Measurements from ENCODE around the gene RLN2.

DNA sequence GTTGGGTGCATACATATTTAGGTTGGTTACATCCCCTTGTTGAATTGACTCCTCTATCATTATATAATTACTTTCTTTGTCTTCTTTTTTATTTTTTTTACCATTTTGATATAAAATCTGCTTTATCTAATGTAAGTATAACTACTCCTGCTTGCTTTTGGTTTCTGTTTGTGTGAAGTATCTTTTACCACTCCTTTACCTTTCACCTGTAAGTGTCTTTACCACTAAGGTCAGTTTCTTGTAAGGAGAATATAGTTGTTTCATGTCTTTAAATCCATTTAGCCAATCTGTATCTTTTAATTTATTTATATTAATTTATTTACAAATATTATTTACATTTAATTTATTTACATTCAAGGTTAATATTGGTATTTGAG, 40.3 kb downstream of the RLN2 start:
- TF ChIP-seq, protein P1, sequence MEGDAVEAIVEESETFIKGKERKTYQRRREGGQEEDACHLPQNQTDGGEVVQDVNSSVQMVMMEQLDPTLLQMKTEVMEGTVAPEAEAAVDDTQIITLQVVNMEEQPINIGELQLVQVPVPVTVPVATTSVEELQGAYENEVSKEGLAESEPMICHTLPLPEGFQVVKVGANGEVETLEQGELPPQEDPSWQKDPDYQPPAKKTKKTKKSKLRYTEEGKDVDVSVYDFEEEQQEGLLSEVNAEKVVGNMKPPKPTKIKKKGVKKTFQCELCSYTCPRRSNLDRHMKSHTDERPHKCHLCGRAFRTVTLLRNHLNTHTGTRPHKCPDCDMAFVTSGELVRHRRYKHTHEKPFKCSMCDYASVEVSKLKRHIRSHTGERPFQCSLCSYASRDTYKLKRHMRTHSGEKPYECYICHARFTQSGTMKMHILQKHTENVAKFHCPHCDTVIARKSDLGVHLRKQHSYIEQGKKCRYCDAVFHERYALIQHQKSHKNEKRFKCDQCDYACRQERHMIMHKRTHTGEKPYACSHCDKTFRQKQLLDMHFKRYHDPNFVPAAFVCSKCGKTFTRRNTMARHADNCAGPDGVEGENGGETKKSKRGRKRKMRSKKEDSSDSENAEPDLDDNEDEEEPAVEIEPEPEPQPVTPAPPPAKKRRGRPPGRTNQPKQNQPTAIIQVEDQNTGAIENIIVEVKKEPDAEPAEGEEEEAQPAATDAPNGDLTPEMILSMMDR (IDR thresholded peaks at IDR 0.05): no peak
- no peak for TF ChIP-seq POLR2A (IDR thresholded peaks at IDR 0.05)

Measured in esophagus squamous epithelium (tissue), 4 donors.